GM12891 (cell line): Measurements from ENCODE around the gene HMGCS1.

Experiments
- POLR2A ChIP-seq: IDR thresholded peaks from 2 replicates; pipeline ENCODE4 v1.6.1; 2011; ENCODE audit warnings: low read depth, low read length, control low read depth
- POLR2AphosphoS5 ChIP-seq: IDR thresholded peaks from 2 replicates; pipeline ENCODE4 v1.6.1; 2011; ENCODE audit warnings: low read depth, low read length, control low read depth
- POU2F2 ChIP-seq: IDR thresholded peaks from 2 replicates; pipeline ENCODE4 v1.6.1; 2011; ENCODE audit warnings: low read depth, mild to moderate bottlenecking, control low read depth, low read length, moderate library complexity
- SPI1 ChIP-seq: IDR thresholded peaks from 2 replicates; pipeline ENCODE4 v1.6.1; 2011; ENCODE audit warnings: low read depth, low read length, control low read depth
- TAF1 ChIP-seq: IDR thresholded peaks from 2 replicates; pipeline ENCODE4 v1.6.1; 2011; ENCODE audit warnings: low read depth, low read length, control low read depth

DNA sequence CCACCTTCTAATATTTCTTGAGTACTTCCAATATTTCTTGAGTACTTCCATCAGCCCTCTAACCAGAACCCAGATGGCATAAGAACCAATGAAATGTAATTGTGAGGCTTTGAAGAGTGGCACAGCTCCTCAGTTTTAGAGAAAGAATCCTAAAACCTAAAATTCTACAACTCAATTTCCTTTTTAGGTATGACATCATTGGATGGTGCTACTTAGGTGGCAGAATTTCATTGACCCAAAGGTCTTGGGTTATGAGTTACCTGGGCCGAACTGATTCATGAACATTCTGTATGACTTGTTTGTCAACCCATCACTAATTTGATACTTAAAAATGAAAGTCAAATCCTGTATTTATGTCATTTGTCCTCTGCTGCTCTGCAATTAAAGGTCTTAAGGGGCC, 13.1 kb downstream of the HMGCS1 start:
- TF ChIP-seq POLR2AphosphoS5 (no peak), TAF1 (no peak), POLR2A (no peak), SPI1 (no peak), POU2F2 (no peak)
